ENCODE results near the gene LMNTD2.

LMNTD2 gene

DNA sequence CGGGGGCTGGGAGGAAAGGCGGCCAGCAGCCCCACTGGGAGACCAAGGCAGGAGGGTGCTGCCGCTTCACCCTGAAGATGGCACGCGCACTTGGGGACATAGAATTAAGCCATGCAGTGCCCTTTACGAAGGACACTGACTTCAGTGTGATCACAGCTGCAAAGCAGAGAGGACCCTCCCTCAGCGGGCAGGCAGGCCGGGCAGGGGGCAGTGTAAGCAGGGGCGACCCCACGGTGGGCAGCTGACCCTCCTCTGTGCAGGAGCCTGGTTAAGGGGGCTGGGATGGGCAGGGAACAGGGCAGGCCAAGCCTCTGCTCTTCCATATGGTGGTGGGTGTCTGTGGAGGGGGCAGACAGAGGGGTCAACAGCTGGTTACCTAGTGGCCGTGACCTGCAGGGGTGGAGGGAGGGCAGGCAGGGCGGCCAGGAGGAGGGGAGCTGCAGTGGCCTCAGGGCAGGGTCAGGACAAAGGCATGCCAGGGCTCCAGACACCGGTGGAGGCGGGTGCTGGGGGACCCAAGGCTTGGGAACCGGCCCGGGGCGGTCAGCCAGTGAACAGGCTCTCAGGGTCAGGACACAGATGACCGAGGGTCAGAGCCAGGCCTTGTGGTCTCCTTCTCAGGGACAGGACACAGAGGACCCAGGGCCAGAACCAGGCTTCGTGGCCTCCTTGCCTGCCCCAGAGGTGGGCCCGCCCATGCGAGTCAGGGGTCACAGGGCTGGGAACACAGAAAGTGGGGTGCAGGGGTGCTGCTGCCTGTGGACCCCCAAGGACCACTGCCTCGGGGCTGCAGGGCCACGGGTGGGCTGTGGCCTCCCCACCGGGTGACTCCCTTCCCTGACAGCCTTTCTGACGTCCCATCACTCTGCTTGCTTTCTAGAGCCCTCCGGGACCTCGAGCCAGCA is 7.2 kb downstream of the LMNTD2 start:
- DNase-seq = no peak

GRCh38 chr11:551596-551995 is 8.9 kb downstream of the LMNTD2 start:
- DNase-seq = no peak

GRCh38 chr11:551131-551530 is 9.4 kb downstream of the LMNTD2 start:
- DNase-seq = no peak

- no peak for DNase-seq
Observed at GRCh38 chr11:550746-551085, 9.8 kb downstream of the LMNTD2 start.

GRCh38 chr11:550021-550745 is 10.4 kb downstream of the LMNTD2 start:
- no peak for DNase-seq

DNA sequence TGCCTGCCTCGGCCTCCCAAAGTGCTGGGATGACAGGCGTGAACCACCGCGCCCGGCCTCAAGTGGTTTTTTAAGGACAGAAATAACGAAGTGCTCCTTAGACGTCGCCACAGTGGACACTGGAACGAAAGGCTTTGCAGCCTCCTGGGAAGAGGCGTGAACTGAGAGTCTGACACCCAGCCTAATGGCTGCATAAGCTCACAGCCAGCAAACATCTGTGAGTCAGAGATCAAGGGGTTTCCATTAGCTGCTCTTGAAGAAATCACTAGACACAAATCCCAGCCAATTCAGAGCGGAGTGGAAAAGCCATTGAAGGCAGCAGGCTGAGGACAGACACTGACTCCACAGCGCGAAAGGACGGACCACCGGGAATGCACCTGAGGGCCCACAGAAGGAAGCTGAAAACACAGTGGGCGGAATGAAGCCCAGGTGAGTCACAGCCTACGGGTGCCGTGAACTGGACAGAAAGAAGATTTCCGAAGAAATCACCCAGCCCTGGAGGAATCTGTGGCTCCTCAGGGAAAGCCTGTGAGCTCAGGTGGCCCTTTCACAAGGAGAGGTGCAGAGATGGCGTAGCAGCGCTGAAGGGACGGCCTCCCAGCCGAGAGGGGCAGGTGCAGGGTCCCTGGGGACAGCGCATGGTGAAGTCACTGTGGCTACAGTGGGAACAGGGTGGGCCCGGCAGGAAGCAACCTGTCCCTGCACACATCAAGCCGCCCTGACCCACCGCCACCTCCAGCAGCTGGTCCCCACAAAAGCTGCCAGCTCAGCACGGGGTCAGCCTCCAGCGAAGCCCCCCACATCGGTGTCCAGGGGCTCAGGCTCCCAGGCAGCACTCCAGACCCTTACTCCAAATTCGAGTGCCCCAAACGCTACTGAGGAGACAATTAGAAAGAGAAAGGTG is 11.6 kb downstream of the LMNTD2 start:
- DNase-seq = no peak

DNA sequence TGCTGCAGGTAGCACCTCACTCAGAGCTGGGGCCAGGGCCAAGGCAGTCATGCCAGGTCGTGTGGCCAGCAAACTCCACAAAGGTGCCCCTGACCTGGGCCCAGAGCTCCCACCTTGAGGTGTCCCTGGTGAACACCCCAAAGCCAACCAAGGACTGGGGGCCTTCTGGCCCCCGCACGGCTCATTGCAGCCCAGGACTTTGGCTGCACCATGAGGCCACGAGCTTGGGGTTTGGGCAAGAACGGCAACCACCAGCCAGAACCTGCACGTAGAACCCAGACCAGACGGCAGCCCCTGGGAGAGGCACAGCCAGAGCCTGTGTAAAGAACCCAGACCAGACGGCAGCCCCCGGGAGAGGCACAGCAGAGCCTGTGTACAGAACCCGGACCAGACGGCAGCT is 15.4 kb downstream of the LMNTD2 start:
- DNase-seq = no peak

DNA sequence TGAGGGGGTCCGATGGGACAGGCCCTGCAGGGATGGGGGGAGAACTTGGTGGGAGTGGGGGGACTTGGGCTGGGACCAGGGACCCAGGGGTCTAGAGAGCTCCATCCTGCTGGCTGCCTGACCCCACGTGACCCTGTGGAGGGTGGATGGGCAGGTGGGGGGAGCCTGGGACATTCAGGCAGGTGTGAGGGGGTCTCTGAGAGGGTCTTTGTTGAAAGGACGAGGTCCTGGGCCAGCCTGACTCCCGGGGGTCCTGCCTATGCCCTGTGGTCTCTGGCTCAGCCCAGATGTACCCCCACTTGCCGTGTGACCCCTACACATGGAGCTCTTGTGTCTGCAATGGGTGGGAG is 15.7 kb downstream of the LMNTD2 start:
- no peak for DNase-seq

GRCh38 chr11:541433-541885 is 19.1 kb downstream of the LMNTD2 start:
- DNase-seq = no peak

DNA sequence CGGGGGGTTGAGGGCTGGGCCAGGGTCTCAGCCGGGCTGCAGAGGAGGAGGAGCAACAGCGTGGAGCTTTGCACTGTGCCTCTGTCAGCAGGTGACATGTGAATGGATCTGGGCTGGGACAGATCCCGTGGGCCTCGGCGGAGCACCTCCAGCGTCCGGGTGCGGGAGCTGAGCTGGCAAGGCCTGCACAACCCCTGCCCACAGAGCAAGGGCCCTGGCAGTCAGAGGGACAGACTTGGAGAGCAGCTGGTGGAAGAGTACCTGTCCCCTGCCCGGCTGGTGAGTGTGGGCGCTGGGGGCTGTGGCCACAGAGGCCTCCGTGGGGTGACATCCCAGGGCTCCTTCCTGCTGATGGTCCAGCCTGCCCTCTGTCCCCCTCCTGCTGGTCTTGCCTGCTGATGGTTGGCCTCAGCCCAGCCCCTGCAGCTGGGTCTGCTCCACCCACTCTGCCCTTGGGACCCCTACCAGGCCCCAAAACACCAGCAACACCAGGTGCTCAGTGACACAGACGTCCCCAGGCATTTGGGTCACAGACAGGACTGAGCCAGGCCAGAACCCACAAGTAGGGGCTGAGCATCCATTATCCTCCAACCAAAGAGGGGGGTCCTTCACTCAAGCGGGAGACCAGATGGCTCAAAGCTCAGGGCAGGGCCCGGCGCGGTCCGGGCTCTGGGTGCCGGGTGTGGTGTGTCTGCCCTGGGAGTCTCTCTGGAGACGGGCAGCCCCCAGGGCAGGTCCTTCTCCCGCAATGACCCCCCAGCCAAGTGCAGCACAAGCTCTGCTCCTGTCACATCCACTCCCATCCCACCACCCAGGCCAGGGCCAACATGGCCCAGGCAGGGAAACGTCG is 19.7 kb downstream of the LMNTD2 start:
- DNase-seq = no peak

DNA sequence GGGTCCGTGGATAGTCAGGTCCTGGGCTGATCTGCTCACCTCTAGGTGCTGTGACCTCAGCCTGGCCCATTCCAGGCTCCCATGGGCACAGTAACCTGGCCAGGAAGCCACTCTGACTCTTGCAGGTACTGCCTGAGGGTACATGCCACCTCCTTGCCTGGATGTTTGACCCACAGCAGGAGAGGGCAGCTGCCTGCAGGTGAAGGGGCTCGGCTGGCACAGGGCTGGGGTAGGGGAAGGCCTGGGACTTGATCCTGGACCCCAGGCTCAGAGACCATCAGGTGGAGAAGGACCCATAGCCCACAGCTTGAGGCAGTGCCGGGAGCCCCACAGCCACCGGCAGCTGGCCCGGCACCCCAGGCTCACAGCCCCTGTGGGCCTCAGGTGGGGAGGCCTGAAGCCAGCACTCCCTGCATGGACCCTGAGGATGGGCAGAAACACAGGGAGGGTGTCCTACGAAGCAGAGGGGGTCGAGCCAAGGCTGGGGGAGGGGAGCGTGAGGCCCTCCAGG is 20.5 kb downstream of the LMNTD2 start:
- DNase-seq = no peak

GRCh38 chr11:538431-539051 is 22.0 kb downstream of the LMNTD2 start:
- DNase-seq = no peak

GRCh38 chr11:537622-538430 is 22.7 kb downstream of the LMNTD2 start:
- no peak for DNase-seq

GRCh38 chr11:536841-537621 is 23.5 kb downstream of the LMNTD2 start, which contains the start of gene LRRC56:
Gene LRRC56 (plus strand): TSS chr11:537527. CDS start chr11:540685, 3,158 bp downstream.
- DNase-seq = peak; percentile 96

DNA sequence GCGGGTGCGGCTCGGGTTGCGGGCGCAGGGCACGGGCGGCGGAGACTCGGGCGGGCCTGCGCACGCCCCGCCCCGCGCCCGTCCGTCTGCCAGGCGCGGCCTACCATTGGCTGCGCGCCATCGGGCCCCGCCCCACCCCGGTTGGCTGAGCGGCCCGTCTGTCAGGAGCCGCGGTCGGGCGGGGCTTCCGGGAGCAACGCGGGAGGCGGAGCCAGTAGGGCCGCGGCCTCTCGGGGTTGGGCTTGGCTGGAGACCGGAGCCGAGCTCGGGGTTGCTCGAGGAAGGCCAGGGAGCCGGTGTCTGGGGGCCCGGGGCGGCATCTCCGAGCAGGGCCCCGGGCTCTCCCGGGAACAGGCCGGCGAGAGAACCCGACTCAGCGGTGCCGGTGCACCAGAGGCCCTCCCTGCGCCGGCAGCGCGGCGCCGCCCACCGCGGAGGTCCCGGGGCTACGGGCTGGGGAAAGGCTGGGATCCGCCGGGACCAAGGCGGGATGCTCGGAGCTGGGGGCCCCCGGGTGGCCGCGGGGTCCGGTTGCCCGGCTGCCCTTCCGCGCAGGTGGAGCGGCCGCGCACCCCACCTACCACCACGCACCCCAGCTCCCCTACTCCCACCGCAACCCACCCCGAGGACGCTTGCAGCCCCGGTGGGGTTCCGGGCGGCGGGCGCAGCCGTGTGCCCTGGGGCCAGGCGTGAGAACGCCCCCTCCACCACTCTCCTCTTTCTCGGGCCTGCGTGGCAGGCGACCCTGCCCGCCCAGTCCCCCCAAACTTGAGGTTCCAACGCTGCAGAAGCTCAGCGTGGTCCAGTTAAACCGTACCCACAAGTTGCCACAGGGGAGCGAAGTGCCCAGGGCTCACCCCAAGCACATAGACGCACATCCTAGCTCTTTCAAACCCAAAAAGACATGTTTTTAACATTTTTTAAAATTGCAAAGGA is 24.8 kb downstream of the LMNTD2 start, which contains the start of gene HRAS:
Gene HRAS (minus strand): TSS at position 58 of the 936 bp plus-strand sequence.
- DNase-seq = peak; percentile 96

- DNase-seq = no peak
Observed at GRCh38 chr11:535210-535518, 25.4 kb downstream of the LMNTD2 start.

GRCh38 chr11:534396-535209 is 25.9 kb downstream of the LMNTD2 start:
- DNase-seq = peak; percentile 23

Data from CD4-positive, alpha-beta T cell treated with Interleukin-21 for 1 hour (primary cell).